SW480 (cell line): ENCODE data around the gene MRPL4.

ENCODE experiments used
- DNase-seq: peaks from one replicate; pipeline ENCODE4 v3.0.0-alpha.2; 2016; ENCODE audit warnings: low spot score

The MRPL4 gene

GRCh38 chr19:10289167-10289835, 37.3 kb downstream of the MRPL4 start:
- peak; percentile 89 for DNase-seq

GRCh38 chr19:10289836-10290356, 37.9 kb downstream of the MRPL4 start, which contains the start of gene ICAM5:
TSS of gene ICAM5 (plus strand) at chr19:10289952. CDS start at chr19:10290044, 92 bp downstream.
- peak; percentile 47 for DNase-seq

DNA sequence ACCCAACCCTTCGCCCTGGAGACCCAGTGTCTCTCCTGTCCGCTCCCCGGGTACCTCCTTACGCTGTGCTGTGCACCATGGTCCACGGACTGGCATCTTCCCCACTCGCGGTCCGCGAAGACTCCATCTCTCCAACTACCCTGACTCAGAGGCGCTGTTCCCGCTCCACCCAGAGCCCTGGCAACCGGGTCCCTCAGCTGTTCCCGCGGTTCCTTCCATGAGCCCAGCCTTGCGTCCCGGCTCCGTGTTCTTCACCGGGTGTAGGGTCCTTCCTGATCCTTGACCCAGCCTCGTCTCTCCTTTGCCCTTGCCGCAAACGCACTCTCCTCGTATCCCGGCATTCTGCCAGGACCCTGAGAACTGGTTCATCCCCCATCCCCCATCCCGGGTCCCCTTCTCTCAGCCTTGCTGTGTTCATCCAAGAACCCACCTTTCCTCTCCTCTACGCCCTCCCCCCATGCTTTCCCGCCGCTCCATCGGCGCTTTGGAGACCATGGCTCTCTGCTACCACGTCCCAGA, 38.4 kb downstream of the MRPL4 start:
- DNase-seq, result no peak

DNA sequence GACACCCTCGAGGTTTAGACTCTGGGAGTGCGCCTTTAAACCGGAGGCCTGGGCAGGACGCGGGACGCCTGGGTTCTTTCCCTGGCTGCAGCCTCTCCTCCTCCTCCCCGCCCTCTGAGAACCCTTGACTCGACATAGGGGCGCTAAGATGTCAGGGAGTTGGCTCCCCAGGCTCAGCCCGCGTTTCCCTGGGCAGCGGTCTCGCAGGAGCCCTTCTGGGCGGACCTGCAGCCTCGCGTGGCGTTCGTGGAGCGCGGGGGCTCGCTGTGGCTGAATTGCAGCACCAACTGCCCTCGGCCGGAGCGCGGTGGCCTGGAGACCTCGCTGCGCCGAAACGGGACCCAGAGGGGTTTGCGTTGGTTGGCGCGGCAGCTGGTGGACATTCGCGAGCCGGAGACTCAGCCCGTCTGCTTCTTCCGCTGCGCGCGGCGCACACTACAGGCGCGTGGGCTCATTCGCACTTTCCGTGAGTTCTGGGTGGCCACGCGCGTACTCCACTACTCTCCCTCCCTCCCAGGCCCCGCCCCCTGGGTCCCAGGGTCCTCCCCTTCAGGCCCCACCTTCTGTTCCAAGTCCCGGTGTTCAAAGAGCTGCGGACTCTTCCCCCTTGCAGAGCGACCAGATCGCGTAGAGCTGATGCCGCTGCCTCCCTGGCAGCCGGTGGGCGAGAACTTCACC, 39.0 kb downstream of the MRPL4 start:
- peak; percentile 59 for DNase-seq

DNA sequence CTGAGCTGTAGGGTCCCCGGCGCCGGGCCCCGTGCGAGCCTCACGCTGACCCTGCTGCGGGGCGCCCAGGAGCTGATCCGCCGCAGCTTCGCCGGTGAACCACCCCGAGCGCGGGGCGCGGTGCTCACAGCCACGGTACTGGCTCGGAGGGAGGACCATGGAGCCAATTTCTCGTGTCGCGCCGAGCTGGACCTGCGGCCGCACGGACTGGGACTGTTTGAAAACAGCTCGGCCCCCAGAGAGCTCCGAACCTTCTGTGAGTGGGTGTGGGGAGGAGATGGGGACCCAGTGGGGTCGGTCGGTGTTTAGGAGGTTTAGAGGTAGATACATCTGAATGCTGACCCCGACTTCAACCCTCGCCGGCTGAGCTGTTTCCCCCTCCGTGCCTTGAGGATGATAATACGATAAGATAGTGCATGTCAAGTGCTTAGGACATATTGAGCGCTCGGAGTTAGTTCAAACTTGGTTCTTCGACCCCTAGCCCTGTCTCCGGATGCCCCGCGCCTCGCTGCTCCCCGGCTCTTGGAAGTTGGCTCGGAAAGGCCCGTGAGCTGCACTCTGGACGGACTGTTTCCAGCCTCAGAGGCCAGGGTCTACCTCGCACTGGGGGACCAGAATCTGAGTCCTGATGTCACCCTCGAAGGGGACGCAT, 39.7 kb downstream of the MRPL4 start:
- DNase-seq, result no peak

DNA sequence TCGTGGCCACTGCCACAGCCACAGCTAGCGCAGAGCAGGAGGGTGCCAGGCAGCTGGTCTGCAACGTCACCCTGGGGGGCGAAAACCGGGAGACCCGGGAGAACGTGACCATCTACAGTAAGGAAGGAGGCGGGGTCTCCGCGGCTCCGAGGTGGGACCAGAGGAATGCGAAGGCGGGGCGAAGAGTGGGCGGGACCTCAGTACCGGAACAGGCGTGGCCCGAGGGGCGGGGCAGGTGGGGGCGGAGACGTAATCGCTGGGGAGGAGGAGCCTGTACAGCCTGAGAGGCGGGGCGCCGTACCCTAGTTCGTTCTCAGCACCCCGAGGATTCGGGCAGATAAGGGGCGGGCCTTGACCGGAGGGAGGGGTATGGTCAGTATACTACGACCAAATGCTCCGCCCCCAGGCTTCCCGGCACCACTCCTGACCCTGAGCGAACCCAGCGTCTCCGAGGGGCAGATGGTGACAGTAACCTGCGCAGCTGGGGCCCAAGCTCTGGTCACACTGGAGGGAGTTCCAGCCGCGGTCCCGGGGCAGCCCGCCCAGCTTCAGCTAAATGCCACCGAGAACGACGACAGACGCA, 40.3 kb downstream of the MRPL4 start:
- peak; percentile 74 for DNase-seq

DNA sequence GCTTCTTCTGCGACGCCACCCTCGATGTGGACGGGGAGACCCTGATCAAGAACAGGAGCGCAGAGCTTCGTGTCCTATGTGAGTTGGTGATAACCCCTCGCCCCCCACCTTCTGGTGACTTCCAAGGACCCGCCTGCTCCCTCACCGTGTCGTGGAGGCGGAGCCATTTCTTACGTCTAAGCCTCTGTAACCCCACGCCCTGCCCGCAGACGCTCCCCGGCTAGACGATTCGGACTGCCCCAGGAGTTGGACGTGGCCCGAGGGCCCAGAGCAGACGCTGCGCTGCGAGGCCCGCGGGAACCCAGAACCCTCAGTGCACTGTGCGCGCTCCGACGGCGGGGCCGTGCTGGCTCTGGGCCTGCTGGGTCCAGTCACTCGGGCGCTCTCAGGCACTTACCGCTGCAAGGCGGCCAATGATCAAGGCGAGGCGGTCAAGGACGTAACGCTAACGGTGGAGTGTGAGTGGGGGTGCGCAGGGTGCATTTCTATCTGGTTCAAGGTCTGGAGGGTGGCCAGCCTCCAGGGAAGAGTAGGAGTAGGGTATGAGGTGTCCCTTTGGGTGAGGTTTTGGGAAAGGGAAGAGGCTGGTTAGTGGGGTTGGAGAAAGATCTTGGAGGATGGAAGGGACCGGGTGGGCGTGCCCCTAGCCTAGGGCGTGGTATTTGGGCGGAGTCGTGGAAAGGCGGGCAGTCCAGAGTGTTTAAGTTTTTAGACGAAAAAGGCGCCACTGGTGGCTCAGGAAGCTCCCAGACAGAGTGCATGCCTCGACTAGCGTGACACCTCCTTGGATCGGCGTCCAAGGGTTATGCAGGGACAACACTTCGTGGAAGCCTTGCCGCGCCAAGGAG, 41.0 kb downstream of the MRPL4 start:
- no peak for DNase-seq

GRCh38 chr19:10293637-10294367, 41.8 kb downstream of the MRPL4 start:
- no peak for DNase-seq

GRCh38 chr19:10294368-10294697, 42.3 kb downstream of the MRPL4 start:
- no peak for DNase-seq

GRCh38 chr19:10295305-10295846, 43.4 kb downstream of the MRPL4 start:
- no peak for DNase-seq

- DNase-seq, result no peak
These were observed 44.0 kb downstream of the MRPL4 start for GRCh38 chr19:10295847-10296591.

- no peak for DNase-seq
These were observed 47.8 kb downstream of the MRPL4 start for GRCh38 chr19:10299545-10300458.

- no peak for DNase-seq
These were observed 53.3 kb downstream of the MRPL4 start for GRCh38 chr19:10305139-10305806.

DNA sequence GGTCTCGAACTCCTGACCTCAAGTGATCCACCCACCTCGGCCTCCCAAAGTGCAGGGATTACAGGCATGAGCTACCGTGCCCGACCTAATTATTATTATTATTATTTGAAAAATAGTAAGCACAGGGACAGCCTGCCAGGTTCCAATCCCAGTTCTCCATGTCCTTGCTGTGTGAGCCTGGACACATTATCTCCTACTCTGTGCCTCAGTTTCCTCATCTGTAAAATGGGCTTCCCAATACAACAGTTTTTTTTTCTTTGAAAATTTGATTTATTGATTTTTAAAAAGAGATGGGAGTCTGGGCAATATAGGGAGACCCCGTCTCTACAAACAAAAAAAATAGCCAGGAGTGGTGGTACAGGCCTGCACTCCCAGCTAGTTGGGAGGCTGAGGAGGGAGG, 54.3 kb downstream of the MRPL4 start:
- no peak for DNase-seq

DNA sequence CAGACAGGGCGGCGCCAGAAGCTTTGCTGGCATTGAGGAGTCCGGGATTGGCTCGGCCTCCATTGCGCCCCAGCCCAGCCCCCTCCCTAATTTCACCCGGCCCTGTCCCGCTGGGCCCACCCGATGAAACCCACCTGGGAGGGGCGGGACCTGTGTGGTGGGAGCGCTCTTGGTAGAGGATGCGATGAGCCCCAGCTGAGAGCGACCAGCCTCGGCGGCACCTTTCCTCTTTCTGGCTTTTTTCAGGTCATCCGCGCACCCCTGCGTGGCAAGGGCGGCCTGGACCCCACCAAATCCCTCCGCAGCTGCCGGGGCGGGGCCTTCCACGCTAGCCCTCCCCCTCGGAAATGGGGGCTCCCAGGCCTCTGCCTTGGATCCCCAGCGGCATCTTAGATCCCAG, 57.4 kb downstream of the MRPL4 start, which contains the start of gene ZGLP1:
Gene ZGLP1 (minus strand): TSS at position 393 of the 400 bp plus-strand sequence.
- no peak for DNase-seq
